SIG-M5 treated with dmso at 0.1 percent for 504 hours (cell line): ENCODE measurements around the gene TMEM158.

Experiments used
- DNase-seq: peaks from one replicate; lab custom pipeline; 2025; ENCODE audit not compliant: unreplicated experiment; lab: John Stamatoyannopoulos, UW

Gene TMEM158

DNA sequence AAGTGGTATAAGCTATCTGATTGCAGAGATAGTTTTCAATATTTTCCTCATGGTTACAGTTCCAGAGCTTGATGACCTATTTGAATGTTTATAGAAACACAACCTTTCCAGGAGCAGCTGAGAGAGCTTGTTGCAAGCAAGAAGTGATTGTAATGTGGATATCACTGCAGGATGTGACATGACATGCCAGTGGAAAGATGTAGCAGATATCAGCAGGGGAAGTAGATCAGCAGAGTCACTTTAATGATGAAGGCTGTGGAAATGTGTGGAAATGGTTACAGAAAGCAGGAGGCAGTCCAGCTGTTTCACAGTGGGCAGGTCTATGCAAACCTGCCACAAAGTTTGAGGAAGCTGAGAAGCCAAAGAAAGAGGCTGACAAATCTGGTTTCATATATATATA lies 21.0 kb downstream of the TMEM158 start:
- DNase-seq, result peak; percentile 34

DNA sequence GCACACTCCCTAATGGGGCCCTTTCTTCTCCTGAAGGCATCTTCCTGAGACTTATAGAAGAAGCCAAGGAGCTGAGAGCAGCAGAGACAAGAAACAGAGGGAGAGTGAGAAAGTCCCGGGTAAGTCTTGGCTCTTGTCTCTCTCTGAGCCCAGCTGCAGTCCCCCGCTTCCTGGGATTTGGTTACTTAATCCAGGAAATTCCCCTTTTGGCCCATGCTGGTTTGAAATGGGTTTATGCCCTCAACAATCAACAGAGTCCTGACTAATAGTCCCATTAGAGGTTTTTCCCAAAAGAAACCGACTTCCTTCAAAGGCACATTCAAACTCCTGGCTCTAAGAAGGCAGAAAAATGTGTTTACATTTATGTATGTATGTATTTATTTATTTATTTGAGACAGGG lies 22.0 kb downstream of the TMEM158 start:
- DNase-seq, result no peak

DNA sequence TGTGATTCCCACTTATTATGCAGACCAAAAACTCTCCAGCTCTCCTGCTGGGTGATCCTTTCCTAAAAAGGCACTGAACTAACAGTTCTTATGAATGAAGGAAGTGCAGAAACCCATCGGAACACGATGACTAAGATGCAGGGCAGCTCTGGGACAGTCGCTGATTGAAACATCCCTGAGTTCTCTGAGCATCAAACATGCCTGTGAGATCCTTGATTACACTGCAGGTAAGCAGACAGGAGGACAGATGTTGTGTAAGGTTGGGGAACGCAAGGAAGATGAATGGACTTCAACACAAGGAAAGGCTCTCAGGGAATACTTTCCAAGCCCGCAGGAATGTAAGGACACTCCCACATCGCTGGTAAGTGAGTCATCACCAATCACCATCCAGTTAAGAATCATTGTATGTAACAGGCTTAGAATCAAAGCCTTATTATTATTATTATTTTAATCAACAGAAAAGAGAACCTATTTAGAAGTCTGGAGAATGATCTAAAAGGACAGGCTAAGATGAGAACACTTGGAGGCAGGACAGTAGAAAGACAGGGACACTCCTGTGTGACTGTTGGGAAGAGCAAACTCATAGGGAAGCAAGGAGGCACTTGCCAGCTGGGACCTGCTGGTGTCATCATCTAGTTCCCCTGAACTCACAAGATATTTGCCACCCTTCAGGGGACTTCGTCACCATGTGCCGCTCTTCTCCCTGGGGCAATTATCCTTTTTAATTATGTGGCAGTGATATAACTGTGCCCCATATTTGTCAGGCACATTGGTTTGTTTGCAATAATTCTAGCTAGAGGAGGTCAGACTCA lies 26.0 kb downstream of the TMEM158 start:
- no peak for DNase-seq

DNA sequence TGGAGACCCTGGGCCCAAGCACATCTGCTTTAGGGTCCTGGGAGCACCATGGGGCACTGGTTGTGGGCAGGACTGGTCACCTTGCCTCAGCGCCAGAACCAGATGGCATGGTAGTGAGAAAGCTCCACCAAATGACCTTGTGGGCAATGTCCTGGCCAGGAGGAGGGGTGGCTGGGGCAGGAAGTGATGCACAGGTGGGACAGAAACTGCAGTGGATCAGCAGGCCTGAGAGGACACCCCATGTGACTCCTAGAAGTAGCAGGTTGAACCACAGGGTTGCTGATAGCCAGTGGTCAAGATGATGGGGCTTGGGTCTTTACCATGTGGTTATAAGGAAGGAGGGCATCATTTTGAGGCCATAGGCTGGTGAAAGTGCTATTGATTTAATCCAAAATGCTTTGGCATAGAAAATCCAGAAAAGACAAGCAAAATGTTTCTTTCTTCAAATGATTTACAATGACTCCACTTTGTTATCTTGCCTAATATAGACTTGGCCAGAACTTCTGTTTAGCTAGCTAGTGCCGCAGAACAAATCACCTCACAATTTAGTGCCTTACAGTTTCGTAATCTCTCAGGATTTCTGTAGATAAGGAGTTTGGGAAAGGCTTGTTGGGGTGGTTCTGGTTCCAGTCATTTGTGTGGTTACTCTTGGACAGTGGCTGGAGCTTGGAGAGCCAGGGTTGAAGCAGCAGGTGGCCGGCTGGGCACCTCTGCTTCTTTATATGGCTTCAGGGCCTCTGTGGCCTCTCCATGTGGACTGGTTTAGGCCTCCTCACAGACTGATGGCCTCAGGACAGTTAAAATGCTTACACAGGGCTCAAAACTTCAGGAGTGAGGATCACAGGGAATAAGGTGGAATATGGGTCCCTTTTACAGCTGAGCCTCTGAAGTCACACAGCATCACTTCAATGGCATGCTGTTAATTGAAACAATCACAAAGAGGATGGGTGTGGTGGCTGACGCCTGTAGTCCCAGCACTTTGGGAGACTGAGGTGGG lies 27.5 kb downstream of the TMEM158 start:
- no peak for DNase-seq

DNA sequence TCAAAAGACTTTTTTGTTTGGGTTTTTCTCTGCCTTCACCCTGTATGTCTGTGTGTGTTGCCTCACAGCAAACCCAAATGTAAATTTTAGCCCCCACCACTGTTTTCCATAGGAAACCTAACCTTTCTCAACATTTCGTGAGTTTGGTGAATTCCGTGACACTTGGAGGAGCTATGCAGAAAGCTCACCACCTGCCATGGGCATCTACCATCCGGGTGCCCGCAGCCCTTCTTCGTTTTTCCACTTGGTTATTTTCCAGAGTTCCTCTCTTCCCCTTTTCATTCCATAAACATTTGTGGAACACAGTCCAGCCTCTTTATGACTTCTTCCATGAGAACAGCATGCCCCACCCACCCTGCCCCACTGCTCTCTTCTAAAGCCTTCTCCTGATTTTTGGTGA lies 31.3 kb downstream of the TMEM158 start:
- no peak for DNase-seq

DNA sequence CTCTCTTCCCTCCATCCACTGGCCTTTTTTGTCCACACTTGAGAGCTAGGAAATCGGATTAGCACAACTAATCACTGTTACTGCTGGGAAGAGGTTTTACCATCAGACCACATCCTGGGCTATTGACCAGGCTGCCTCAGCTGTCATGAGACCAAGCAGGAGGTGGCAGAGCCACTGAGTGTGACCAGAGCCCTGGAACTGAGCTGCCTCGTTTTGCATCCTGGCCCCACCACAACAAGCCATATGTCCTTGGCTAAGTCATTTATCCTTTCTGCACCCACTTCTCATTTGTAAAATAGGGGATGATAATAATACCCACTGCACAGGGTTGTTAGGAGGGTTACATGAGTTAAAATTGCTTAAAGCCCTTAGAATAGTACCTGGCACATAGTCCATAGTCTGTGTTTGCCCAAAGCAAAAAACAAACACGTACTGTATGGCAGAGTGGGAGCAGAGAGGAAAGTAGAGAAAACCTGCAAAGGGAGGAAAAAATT lies 34.1 kb downstream of the TMEM158 start:
- DNase-seq, result no peak

DNA sequence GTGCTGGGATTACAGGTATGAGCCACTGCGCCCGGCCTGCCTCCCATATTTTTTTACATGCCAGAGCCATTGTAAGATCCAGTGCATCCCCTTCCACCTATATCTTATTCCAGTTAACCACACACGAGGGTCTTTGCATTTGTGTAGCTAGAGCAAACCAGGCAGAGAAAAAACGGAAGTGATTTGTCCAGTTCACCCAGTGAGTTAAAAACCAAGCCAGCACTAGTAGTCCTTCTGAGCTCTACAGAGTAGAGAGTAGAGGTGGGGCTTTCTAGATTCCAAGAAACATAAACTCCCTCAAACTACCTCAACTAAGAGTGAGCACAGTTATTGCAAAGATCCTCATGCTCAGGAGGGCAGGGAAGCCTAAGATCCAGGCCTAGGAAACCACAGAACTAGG lies 34.7 kb downstream of the TMEM158 start:
- DNase-seq, result no peak

DNA sequence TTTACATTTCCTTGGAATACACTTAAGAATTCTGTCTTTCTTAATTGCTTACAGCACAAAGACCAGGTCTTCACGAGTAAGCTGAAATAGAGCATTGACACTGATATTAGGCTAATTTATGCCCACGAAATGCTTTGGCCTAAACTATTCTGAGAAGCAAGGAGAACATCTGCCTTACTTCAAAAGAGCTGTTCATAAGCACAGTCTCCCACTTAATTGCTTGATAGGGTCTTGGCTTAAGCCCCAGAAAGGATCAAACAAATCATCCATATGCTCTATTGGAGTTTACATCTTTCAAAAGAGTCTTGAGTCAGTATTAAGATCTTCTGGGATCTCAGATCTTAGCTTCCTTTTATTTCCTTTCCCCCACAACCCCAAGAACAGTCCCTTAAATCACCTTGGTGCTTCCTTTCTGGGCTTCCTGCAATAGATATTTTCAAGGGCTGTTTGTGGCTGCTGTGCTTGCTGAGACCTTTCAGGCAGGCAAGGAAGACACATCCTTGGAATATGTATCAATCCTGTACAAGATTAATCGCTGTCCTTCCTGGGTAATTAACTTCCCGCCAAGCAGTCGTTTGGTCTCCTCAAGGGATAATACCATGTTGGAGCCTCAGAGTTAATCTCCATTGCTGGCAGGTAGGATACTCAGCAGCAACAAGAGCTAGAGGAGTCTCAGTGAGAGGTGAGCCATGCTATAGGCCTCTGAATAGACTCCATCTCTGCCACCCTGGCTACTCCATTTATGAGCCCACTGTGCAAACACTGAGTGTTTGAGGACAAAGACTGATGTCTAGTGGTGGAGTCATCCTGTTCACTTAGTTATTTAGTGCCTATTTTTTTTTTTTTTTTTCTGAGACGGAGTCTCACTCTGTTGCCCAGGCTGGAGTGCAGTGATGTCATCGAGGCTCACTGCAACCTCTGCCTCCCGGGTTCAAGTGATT lies 37.1 kb downstream of the TMEM158 start:
- no peak for DNase-seq

DNA sequence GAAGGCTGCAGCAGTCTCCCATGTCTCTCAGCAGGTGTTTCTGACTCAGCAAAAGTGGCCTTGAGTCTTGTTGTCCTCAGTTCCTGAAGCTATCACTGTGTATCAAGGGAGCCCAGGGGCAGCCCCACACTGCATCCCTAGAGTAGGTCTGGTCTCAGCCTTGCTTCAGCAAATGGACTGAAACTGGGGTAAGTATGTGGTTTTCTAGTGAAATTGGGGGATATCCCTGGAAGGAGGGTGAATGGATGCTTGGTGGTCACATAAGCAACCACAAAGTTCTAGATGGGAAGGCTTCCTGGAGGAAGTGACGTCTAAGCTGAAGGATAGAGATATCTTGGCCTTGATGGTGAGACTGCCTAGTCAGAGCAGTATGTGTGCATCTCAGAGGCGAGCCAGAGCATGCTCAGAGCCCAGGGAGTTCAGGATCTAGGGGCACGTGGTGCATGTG lies 38.4 kb downstream of the TMEM158 start:
- no peak for DNase-seq

DNA sequence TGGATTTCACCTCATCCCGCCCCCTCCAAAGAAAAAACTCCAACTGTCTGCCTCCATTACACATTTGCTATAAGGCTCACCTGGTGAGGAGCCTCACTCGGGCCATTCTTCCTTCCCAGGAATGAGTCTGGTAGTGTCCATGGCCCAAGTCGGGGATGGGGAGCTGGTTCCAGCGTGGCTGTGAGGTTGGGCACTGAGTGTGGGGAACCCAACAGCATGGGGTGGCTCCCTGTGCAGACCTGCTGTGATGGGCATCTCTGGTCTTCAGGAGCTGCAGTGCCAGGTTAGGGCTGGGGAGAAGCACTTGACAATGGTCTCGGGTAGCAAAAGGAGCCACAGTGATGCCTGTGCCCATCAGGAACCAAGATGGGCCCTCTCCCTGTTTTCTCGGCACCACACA lies 39.2 kb downstream of the TMEM158 start:
- DNase-seq, result no peak

DNA sequence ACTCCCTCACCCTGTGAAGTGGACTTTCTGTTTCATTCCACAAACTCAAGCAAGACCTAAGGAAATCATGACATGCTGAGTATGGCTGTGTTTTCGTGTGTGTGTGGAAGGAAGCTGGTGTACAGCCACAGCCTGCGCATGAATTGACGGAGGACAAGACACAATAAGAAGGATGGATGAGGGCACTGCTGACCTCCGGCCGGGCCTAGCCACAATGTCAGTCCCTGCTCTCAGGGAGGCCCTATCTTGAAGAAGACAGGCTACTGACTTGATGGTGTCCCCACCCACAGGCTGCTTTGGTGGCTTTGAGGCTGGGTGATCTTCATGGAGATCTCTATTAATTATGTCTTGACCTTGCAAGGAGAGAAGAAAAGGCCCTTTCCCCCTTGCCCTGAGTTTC lies 40.6 kb downstream of the TMEM158 start:
- DNase-seq, result no peak

DNA sequence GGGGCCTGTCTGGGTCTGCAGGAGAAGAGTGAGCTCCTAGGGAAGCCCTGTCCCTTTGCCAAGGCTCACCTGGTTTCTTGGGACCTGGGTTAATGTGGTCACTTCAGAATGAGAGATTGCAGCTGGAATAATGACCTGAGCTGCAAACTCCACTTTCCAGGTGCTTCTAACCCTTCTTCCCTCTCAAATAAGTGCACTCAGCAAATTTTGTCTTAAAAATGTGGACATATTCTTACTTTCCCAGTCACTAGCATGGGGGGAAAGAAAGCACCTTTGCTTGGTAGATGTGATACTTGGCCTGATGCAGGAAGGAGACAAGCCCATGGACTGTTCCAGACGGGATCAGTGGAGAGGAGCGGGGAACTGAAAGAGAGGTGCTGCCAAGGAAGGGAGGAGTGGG lies 41.0 kb downstream of the TMEM158 start:
- DNase-seq, result no peak

DNA sequence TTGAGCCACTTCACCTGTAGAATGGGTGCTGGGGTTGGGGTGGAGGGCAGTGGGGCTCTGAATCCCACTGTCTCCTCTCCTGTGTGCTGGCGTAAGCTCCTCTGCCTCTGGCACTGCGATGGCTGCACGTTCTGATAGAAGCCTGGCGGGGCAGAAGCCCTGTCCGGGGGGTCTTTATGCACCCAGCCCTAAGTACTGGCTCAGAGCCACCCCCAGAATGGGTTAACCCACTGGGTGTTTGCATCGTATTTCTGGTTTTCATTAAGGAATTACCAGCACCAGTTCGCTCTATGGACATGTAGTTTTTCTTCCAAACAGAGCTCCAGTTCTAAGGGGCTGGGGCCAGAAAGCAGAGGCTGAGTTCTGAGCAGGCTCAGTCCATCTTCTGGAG lies 42.2 kb downstream of the TMEM158 start:
- no peak for DNase-seq

DNA sequence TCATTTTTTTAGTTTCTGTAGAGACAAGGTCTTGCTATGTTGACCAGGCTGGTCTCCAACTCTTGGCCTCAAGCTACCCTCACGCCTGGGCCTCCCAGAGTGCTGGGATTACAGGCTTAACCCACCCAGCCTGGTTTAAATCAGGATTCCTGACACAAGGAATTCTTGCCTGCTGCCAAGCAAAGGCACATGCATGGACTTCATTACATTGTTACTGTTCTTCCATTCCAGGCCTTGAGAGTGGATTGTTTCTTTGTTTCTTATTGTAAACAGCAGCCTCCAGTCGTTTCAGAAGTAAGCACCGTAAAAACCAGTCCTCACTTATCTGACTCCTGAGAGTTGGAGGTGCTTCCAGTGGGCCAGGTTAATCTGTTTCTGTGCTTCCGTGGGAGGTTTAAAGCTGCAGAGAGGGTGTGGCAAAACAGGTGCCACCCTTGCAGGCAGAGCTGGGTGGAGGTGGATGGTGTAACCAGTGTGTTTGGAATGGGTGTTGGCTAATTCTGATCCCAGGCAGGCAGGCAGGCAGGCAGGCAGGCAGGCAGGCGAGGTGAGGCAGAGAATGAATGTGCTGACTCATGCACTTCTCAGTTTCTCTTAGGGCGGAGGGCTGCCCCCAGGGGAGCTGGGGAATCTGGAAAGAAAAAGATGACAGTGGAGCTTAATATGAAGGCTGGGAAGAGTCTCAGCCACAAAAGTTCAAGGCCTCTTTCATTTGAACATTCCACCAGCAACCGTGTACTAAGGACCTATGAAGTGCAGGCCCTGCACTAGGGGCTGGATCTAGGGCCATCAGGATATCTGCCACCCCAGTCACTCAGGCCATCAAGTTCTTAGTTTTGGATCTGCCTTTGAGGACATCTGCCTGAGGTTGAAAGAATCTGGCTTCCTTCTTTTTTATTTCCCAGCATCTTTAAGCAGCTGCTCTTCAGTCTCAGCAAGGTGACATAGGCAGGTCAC lies 42.9 kb downstream of the TMEM158 start:
- DNase-seq, result peak; percentile 17

DNA sequence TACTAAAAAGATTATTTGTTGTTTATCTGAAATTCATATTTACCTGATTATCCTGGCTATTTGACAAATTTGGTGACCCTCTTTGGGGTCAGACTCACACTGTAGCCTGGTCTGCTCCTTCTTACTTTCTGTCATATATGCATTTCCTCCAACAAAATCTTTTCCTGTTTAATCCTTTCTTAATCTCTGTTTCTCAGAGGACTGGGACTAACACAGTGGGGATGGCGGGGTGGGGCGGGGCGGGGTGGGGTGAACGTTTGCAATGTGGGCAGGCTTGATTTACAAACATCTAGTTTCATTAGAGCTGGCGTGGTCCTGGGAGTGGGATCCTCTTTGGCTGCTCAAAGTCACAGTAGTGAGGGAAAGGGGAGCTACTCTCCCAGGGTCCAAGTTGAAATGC lies 44.6 kb downstream of the TMEM158 start:
- DNase-seq, result no peak

DNA sequence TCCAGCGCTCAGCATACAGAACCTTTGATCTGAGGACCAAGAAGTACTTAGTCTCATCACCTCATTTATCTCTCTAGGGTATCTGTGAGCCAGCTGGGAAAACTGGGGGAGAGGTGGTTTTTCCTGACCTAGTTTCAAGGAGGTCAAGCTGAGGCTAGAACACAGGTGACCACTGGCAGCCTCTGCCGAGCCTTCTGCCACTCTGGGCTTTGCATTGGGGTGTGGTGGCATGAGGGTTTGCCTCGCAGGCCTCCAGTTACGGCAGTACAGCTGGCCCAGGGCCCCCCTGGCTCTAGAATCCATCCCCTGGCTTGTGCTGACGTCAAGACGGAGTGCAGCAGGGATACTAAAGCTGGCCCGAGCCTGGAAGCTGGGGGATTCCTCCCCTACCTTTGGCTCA lies 45.2 kb downstream of the TMEM158 start:
- DNase-seq, result no peak

DNA sequence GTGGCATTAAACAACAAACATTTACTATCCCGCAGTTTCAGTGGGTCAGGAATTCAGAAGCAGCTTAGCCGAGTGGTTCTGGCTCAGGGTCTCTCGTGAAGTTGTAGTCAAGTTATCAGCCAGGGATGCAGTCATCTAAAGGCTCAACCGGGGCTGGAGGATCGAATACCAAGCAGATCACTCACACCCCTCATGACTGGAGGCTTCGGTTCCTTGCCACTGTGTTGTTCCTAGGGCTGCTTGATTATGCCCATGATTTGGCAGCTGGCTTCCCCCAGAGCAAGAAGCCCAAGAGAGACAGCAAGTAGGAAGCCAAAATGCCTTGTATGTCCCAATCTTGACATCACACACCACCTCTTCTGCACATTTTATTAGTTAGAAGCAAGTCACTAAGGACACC lies 46.0 kb downstream of the TMEM158 start:
- no peak for DNase-seq

DNA sequence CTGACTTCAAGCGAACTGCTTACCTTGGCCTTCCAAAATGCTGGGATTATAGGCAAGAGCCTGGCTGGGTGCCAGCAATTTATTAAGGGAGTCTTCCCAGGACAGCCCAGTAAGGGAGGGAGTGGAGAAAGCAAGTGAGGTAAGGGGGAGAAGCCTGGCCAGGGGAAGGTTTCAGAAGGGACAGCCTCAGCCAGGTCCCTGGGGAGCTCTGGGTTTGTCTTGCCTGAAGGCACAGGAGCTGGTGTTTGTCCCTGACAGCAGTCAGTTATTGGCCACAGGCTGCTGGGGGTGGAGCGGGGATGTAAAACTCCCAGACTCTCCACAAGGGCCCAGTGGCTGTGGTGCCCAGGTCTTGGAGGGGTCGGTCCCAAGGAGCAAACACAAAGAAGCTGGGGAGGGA lies 46.9 kb downstream of the TMEM158 start:
- no peak for DNase-seq

DNA sequence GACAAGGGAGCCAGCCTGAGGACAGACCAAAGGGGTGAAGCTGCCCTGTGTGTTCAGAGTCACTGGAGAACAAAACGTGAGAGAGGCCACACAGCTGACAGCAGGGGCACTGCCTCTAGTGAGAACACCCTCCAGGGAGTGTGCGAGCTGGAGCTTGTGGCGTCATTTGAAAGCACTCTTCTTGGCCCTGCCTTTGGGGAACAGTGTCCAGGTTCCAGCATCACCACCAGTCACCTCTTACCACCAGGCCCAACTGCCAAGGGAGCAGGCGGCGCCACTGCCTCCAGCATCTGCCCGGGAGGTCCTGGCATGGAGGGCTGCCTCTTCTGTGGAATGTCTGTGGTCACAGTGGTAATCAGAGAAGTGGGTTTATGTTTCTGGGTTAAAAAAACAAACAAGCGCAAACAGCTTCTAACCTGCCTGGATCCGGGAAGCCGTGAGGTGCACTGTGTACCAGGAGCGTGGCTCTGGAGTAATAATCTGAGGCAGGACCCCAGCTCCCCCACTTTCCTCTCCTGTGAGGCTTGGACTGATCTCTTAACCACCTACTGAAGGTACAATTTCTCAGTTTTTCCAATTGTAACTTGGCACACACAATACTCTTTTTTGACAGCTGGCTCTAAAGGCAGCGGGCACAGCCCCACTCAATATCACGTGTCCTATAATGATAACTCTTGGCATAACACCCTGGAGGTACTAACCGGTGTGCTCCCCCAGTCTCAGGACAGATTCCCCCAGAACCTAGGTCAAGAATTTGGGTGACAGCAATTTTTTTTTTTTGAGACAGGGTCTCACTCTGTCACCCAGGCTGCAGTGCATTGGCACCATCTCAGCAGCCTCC lies 47.7 kb downstream of the TMEM158 start:
- no peak for DNase-seq
